ENCODE results near the gene NAMPT.

Gene NAMPT

DNA sequence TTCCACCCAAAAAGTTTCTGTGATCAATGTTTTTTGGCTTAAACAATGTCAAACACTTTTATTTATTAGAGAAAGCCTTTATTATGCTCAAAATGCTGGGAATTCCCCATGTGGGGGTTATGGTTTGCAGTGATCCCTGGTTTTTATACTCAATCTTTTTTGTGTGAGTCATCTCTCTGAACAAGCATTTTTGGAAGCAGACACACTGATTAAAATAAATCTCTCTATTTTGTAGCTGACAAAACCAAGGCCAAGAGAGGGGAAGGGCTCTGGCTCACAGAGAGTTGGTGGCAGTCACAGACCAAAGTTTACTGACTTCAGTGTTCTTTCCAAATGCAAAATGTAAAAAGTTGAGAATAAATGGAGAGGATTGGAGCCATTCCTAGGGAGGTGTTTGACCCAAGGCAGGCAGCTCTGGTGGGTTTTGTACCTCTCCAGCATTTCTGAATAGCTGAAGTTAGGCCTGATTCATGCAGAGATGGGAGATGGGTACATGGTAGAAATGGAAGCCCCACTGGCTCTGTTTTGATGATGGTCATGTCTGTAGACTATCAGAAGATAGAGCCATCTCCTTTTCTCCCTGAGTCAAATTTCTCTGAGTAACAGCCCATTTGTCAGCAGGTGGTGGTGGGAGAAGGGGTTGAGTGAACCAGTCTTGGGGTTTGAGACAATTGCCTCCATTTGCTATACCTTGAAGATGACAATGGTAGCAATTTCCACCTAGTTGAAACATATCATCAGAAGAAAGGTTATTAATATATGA is 45.4 kb upstream of the NAMPT start:
- Histone ChIP-seq H3K27ac (ENCODE audit: low read depth, low read length) (no peak overlapping the region), H3F3A (ENCODE audit: control insufficient read depth, insufficient read depth) (no peaks in the 10 kb centered on the region), H3K4me2 (ENCODE audit: low read length) (no peak overlapping the region), H3K36me3 (ENCODE audit: control insufficient read depth, low read length) (no peaks in the 10 kb centered on the region), H3K4me1 (ENCODE audit: control insufficient read depth, low read length) (no peaks in the 10 kb centered on the region), H3K4me3 (ENCODE audit: low read length) (no peak overlapping the region), H3K27me3 (ENCODE audit: control insufficient read depth, low read length) (peaks cover 4% of the 10 kb centered on the region; the same call in 1 of the 2 replicates), H3K9me2 (replicated peaks; ENCODE audit: control insufficient read depth, low read length) (no peaks in the 10 kb centered on the region), H3K9me3 (ENCODE audit: control insufficient read depth, insufficient read depth, low read length) (no peaks in the 10 kb centered on the region), H3K79me2 (ENCODE audit: control insufficient read depth, low read length) (no peaks in the 10 kb centered on the region), H4K20me1 (ENCODE audit: control insufficient read depth, insufficient read depth, low read depth, low read length) (no peaks in the 10 kb centered on the region)
- TF ChIP-seq CTCF (IDR thresholded peaks at IDR 0.05; ENCODE audit: low read depth, low read length, poor library complexity, severe bottlenecking) (no peak), EZH2phosphoT487 (IDR thresholded peaks at IDR 0.05; ENCODE audit: borderline replicate concordance, low read length) (no peak)

DNA sequence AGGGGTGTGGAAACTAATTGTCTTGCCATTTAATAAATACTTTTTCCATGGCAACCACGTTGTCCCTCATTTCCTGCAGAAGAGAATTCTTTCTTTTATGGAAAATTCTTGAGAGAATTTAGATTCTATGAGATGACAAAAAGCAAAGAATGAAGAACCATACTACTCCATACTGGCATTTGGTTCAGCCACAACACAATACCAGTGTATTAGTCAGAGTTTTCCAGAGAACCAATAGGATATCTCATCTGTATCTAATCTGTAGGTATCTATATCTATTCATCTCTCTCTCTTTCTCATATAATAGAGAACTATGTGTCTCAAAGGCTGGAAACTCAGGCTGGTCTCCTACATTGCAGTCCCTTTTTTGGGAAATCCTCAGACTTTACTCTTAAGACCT is 44.6 kb upstream of the NAMPT start:
- Histone ChIP-seq H3K9me2 (replicated peaks; ENCODE audit: control insufficient read depth, low read length) (no peaks in the 10 kb centered on the region), H3K4me1 (ENCODE audit: control insufficient read depth, low read length) (no peaks in the 10 kb centered on the region), H3K9me3 (ENCODE audit: control insufficient read depth, insufficient read depth, low read length) (no peaks in the 10 kb centered on the region), H3K27me3 (ENCODE audit: control insufficient read depth, low read length) (peaks cover 4% of the 10 kb centered on the region; the same call in 1 of the 2 replicates), H3K79me2 (ENCODE audit: control insufficient read depth, low read length) (no peaks in the 10 kb centered on the region), H4K20me1 (ENCODE audit: control insufficient read depth, insufficient read depth, low read depth, low read length) (no peaks in the 10 kb centered on the region), H3K36me3 (ENCODE audit: control insufficient read depth, low read length) (no peaks in the 10 kb centered on the region), H3K27ac (ENCODE audit: low read depth, low read length) (no peak overlapping the region), H3F3A (ENCODE audit: control insufficient read depth, insufficient read depth) (no peaks in the 10 kb centered on the region), H3K4me2 (ENCODE audit: low read length) (no peak overlapping the region), H3K4me3 (ENCODE audit: low read length) (no peak overlapping the region)
- TF ChIP-seq EZH2phosphoT487 (IDR thresholded peaks at IDR 0.05; ENCODE audit: borderline replicate concordance, low read length) = no peak
- no peak for TF ChIP-seq CTCF (IDR thresholded peaks at IDR 0.05; ENCODE audit: low read depth, low read length, poor library complexity, severe bottlenecking)

GRCh38 chr7:106327538-106328481 is 43.0 kb upstream of the NAMPT start:
- Histone ChIP-seq H3F3A (ENCODE audit: control insufficient read depth, insufficient read depth) (no peaks in the 10 kb centered on the region), H3K9me2 (replicated peaks; ENCODE audit: control insufficient read depth, low read length) (no peaks in the 10 kb centered on the region), H4K20me1 (ENCODE audit: control insufficient read depth, insufficient read depth, low read depth, low read length) (no peaks in the 10 kb centered on the region), H3K4me1 (ENCODE audit: control insufficient read depth, low read length) (no peaks in the 10 kb centered on the region), H3K4me2 (ENCODE audit: low read length) (no peak overlapping the region), H3K79me2 (ENCODE audit: control insufficient read depth, low read length) (no peaks in the 10 kb centered on the region), H3K9me3 (ENCODE audit: control insufficient read depth, insufficient read depth, low read length) (no peaks in the 10 kb centered on the region), H3K36me3 (ENCODE audit: control insufficient read depth, low read length) (no peaks in the 10 kb centered on the region), H3K27ac (ENCODE audit: low read depth, low read length) (no peak overlapping the region), H3K27me3 (ENCODE audit: control insufficient read depth, low read length) (peaks cover 4% of the 10 kb centered on the region; the same call in 1 of the 2 replicates), H3K4me3 (ENCODE audit: low read length) (no peak overlapping the region)
- TF ChIP-seq CTCF (IDR thresholded peaks at IDR 0.05; ENCODE audit: low read depth, low read length, poor library complexity, severe bottlenecking) = no peak
- TF ChIP-seq EZH2phosphoT487 (IDR thresholded peaks at IDR 0.05; ENCODE audit: borderline replicate concordance, low read length) = no peak
